GM12878 (cell line): ENCODE results near the gene TYW5. TPM values are rescaled to one million over a fixed set of nuclear protein-coding genes. Genes with fewer than 3 reads are reported as not detected.

Experiments
- ATAC-seq: fragments of 200-7000 bp; cut with Tn5 transposase; 3 replicates; pipeline ENCODE4 v1.9.1; 2020; ENCODE audit warnings: mild to moderate bottlenecking, moderate library complexity
- BruUV-seq: library from RNA; stranded (reverse); fragments of 400-500 nt; replicated peaks from 2 replicates; lab custom pipeline; 2021; lab: Mats Ljungman, UMichigan
- CTCF ChIA-PET: fragments of 300-600 bp; sonication (Branson Sonifier 250); formaldehyde crosslinking; extraction: SDS; loops from one replicate; lab custom pipeline; 2021; ENCODE audit warnings: inconsistent platforms; lab: Yijun Ruan, JAX
- POLR2A ChIA-PET: fragments of 350-600 bp; formaldehyde crosslinking; extraction: SDS; loops from one replicate; lab custom pipeline; 2021; ENCODE audit warnings: inconsistent platforms; lab: Charles Lee
- RAD21 ChIA-PET: fragments of 300-600 bp; sonication (Branson Sonifier 250); formaldehyde crosslinking; loops from one replicate; lab custom pipeline; 2023; ENCODE audit warnings: antibody characterized with exemption; ENCODE audit not compliant: unreplicated experiment; lab: Charles Lee
- SMC1A ChIA-PET: fragments of 300-600 bp; sonication (Branson Sonifier 250); formaldehyde crosslinking; loops from one replicate; lab custom pipeline; 2023; ENCODE audit not compliant: unreplicated experiment, uncharacterized antibody; lab: Charles Lee
- DNase-seq: peaks from one replicate; pipeline ENCODE4 v3.0.0-alpha.2; 2011; ENCODE audit warnings: low read depth, low spot score
- FAIRE-seq: peaks from 3 replicates; lab custom pipeline; 2011; peaks lifted over from hg19 to GRCh38; lab: Jason Lieb, UNC
- H2AFZ ChIP-seq: 2 replicates; pipeline ENCODE4 v1.6.0; 2011; ENCODE audit warnings: low read depth, low read length, control low read depth; ENCODE audit not compliant: control insufficient read depth
- H3K27ac ChIP-seq: 2 replicates; pipeline ENCODE4 v1.5.1; 2011; ENCODE audit warnings: control low read depth; ENCODE audit not compliant: control insufficient read depth, insufficient read depth
- H3K27me3 ChIP-seq, 2 experiments: replicated peaks in 1 of 2; 2 replicates each; pipeline versions ENCODE4 v1.6.0 to v1.6.1; 2011; ENCODE audit warnings: low read length in 1 of 2; ENCODE audit not compliant: control insufficient read depth in 2 of 2, insufficient read depth in 2 of 2
- H3K36me3 ChIP-seq, 2 experiments: 2 replicates each; pipeline ENCODE4 v1.5.1; 2011; ENCODE audit warnings: low read length in 1 of 2; ENCODE audit not compliant: control insufficient read depth in 2 of 2, insufficient read depth in 2 of 2
- H3K4me1 ChIP-seq: 2 replicates; pipeline ENCODE4 v1.6.1; 2011; ENCODE audit warnings: mild to moderate bottlenecking, low read length, moderate library complexity, mixed read lengths; ENCODE audit not compliant: control insufficient read depth, insufficient read depth
- H3K4me2 ChIP-seq: 2 replicates; pipeline ENCODE4 v1.6.0; 2011; ENCODE audit warnings: control low read depth; ENCODE audit not compliant: control insufficient read depth, insufficient read depth
- H3K4me3 ChIP-seq: fragments of 200-600 bp; sonication (generic); 2 replicates; pipeline ENCODE4 v1.5.1; 2016
- H3K79me2 ChIP-seq: 2 replicates; pipeline ENCODE4 v1.6.0; 2011; ENCODE audit warnings: low read length; ENCODE audit not compliant: control insufficient read depth, insufficient read depth
- H3K9ac ChIP-seq: 2 replicates; pipeline ENCODE4 v1.8.0; 2011; ENCODE audit warnings: low read length, control low read depth, mixed read lengths; ENCODE audit not compliant: control insufficient read depth, insufficient read depth
- H3K9me3 ChIP-seq: replicated peaks from 3 replicates; pipeline ENCODE4 v1.5.1; 2011; ENCODE audit warnings: mild to moderate bottlenecking, low read length; ENCODE audit not compliant: control insufficient read depth, insufficient read depth
- H4K20me1 ChIP-seq: 2 replicates; pipeline ENCODE4 v1.6.0; 2011; ENCODE audit not compliant: control insufficient read depth, insufficient read depth
- EED ChIP-seq: sonication (generic); IDR thresholded peaks from 2 replicates; pipeline ENCODE4 v1.6.1; 2016; ENCODE audit warnings: antibody characterized with exemption, low read depth
- MEF2A ChIP-seq: IDR thresholded peaks from 2 replicates; pipeline ENCODE4 v1.6.1; 2011; ENCODE audit warnings: low read depth, mild to moderate bottlenecking, low read length, moderate library complexity; ENCODE audit not compliant: insufficient read depth
- RUNX3 ChIP-seq: IDR thresholded peaks from 2 replicates; pipeline ENCODE4 v1.6.1; 2012; ENCODE audit warnings: low read length, inconsistent platforms
- SIX5 ChIP-seq: IDR thresholded peaks from 2 replicates; pipeline ENCODE4 v1.6.1; 2011; ENCODE audit warnings: mild to moderate bottlenecking, low read depth, low read length, moderate library complexity; ENCODE audit not compliant: severe bottlenecking
- STAT1 ChIP-seq: fragments of 450-650 bp; conservative IDR thresholded peaks from 2 replicates; pipeline ENCODE4 v1.6.1; 2014; ENCODE audit warnings: antibody characterized with exemption, mild to moderate bottlenecking
- TARDBP ChIP-seq: IDR thresholded peaks from 2 replicates; pipeline ENCODE4 v1.6.1; 2016; ENCODE audit warnings: borderline replicate concordance
- WGBS: methylation state at CpG from one replicate; pipeline ENCODE4 v1.1.6; 2016; ENCODE audit warnings: low lambda C conversion rate; ENCODE audit not compliant: insufficient replicate concordance, insufficient coverage; ENCODE audit errors: missing lambda C conversion rate; 5-methylcytosine and 5-hydroxymethylcytosine counted together
- in situ Hi-C: fragments of 300-500 bp; cut with MboI; formaldehyde crosslinking; loops from 9 replicates; pipeline ENCODE4 v1.14.3; 2018; ENCODE audit warnings: mixed read lengths
- intact Hi-C: fragments of 100-400 bp; cut with micrococcal nuclease; formaldehyde crosslinking; loops from one replicate; pipeline ENCODE4 v1.14.2; 2022; ENCODE audit not compliant: unreplicated experiment
- polyA plus RNA-seq, 11 experiments: library from polyadenylated mRNA; depleted of rRNA in 4 of 11; unstranded in 6 of 11; stranded (reverse) in 5 of 11; fragments of >200 nt; fragmentation: Nextera tagmentation in 4 of 11; fragmentation: Illumina TruSeq in 1 of 11; extraction: Ambion mirVana in 4 of 11; extraction: Trizol in 1 of 11; gene quantifications; 1 replicate in 1 of 11; 2 replicates in 10 of 11; pipeline versions ENCODE4 v1.2.1 to v1.2.3, GENCODE V29; 2011 to 2016; ENCODE audit warnings: inconsistent platforms in 2 of 11, missing spikeins in 2 of 11, low read depth in 1 of 11
- total RNA-seq, 4 experiments: library from RNA; depleted of rRNA in 3 of 4; stranded (reverse); fragments of >200 nt in 3 of 4; fragmentation: Illumina TruSeq in 1 of 4; extraction: Trizol in 1 of 4; gene quantifications; 2 replicates each; pipeline versions ENCODE4 v1.2.1 to v1.2.3, GENCODE V29; 2013 to 2021
- TF ChIP-seq, protein P1 (sequence below): fragments of 450-650 bp; formaldehyde crosslinking; IDR thresholded peaks from 2 replicates; pipeline ENCODE4 v1.4.0; 2020; ENCODE audit warnings: mild to moderate bottlenecking, moderate library complexity

The TYW5 gene
- total and polyA plus RNA-seq, 10 of the 15 experiments (the other 5 are each of a cell fraction or from before 2014, with no cell fraction given), result 4.6 to 11.8 (median 7.4) TPM

DNA sequence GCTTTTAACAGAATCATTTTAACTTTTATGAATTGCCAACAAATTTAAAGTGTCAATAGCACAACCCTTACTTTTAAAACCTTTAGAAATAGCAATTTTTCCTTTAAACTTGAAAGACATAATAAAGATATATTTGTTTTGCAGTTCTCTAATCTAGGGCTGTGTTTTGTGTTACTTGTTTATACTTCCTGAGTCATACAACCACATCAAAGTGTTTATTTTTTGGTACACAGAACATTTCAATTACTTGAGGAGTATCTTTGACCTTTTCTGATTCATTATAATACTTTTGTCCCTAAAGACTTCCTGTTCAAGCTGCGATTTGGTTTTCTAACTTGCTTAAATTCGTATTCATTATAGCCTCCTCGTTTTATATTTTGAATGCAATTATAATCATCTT lies 21.8 kb downstream of the TYW5 start:
- BruUV-seq, result TSS peak; percentile 7
- CTCF ChIA-PET, result interaction anchor here (0.7 to 1.3 kb wide), 2 partner anchors 10 to 701 kb away, joined by 3 to 6 read pairs; no protein-coding TSS in a partner anchor
- WGBS, result 22% methylated on average over 3 of the region's 3 CpGs

More for the DNA sequence above, 21.8 kb downstream of the TYW5 start:
- H3K27ac ChIP-seq, result no peak overlapping the region
- SMC1A ChIA-PET, result interaction anchor here (0.9 to 1.2 kb wide), 2 partner anchors 10 to 11 kb away, joined by 3 to 5 read pairs; no protein-coding TSS in a partner anchor
- H3K9ac ChIP-seq, result no peak overlapping the region
- peaks cover 5 to 8% of the 10 kb centered on the region in 2 experiments for H3K36me3 ChIP-seq
- no peaks in the 10 kb centered on the region for H3K4me1 ChIP-seq
- RAD21 ChIA-PET, result no interaction called here
- H3K9me3 ChIP-seq, result no peaks in the 10 kb centered on the region
- H3K27me3 ChIP-seq, result no peaks in the 10 kb centered on the region
- H3K79me2 ChIP-seq, result no peaks in the 10 kb centered on the region
- no peak for ATAC-seq
- in situ Hi-C loops (no loop called here), intact Hi-C loops (no loop called here)
- no peak for DNase-seq
- no peak overlapping the region for H3K4me3 ChIP-seq
- no peak for TF ChIP-seq EED
- no peak for TF ChIP-seq RUNX3
- TF ChIP-seq STAT1, result no peak
- TF ChIP-seq TARDBP, result no peak
- TF ChIP-seq SIX5, result no peak
- TF ChIP-seq, protein P1, sequence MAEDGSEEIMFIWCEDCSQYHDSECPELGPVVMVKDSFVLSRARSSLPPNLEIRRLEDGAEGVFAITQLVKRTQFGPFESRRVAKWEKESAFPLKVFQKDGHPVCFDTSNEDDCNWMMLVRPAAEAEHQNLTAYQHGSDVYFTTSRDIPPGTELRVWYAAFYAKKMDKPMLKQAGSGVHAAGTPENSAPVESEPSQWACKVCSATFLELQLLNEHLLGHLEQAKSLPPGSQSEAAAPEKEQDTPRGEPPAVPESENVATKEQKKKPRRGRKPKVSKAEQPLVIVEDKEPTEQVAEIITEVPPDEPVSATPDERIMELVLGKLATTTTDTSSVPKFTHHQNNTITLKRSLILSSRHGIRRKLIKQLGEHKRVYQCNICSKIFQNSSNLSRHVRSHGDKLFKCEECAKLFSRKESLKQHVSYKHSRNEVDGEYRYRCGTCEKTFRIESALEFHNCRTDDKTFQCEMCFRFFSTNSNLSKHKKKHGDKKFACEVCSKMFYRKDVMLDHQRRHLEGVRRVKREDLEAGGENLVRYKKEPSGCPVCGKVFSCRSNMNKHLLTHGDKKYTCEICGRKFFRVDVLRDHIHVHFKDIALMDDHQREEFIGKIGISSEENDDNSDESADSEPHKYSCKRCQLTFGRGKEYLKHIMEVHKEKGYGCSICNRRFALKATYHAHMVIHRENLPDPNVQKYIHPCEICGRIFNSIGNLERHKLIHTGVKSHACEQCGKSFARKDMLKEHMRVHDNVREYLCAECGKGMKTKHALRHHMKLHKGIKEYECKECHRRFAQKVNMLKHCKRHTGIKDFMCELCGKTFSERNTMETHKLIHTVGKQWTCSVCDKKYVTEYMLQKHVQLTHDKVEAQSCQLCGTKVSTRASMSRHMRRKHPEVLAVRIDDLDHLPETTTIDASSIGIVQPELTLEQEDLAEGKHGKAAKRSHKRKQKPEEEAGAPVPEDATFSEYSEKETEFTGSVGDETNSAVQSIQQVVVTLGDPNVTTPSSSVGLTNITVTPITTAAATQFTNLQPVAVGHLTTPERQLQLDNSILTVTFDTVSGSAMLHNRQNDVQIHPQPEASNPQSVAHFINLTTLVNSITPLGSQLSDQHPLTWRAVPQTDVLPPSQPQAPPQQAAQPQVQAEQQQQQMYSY (CRISPR knock-in tag), result no peak
- no peak for TF ChIP-seq MEF2A
- no peak overlapping the region for H2AFZ ChIP-seq
- FAIRE-seq, result peak; percentile 56
- H3K4me2 ChIP-seq, result no peak overlapping the region
- H4K20me1 ChIP-seq, result no peaks in the 10 kb centered on the region
- POLR2A ChIA-PET, result no interaction called here
